NT2/D1 (cell line): ENCODE results near the gene HOXA6.

ENCODE experiments used
- DNase-seq: peaks from one replicate; pipeline ENCODE4 v3.0.0-alpha.2; 2011; ENCODE audit warnings: low read depth, low spot score
- H3K27me3 ChIP-seq: 2 replicates; pipeline ENCODE4 v1.6.0; 2011; ENCODE audit warnings: mild to moderate bottlenecking; ENCODE audit not compliant: insufficient read length, insufficient read depth
- H3K36me3 ChIP-seq: 2 replicates; pipeline ENCODE4 v1.6.1; 2011; ENCODE audit warnings: mild to moderate bottlenecking, low read length, mixed read lengths; ENCODE audit not compliant: insufficient read depth, insufficient read length
- H3K4me1 ChIP-seq: 2 replicates; pipeline ENCODE4 v1.5.1; 2011; ENCODE audit not compliant: insufficient read depth, insufficient read length
- H3K4me3 ChIP-seq: 2 replicates; pipeline ENCODE4 v1.5.1; 2011; ENCODE audit warnings: low read depth; ENCODE audit not compliant: insufficient read length
- H3K9ac ChIP-seq: 2 replicates; pipeline ENCODE4 v1.6.0; 2011; ENCODE audit warnings: low read depth; ENCODE audit not compliant: insufficient read length
- H3K9me3 ChIP-seq: 2 replicates; pipeline ENCODE4 v1.5.1; 2011; ENCODE audit warnings: mild to moderate bottlenecking, low read length; ENCODE audit not compliant: insufficient read depth
- SUZ12 ChIP-seq: IDR thresholded peaks from 2 replicates; pipeline ENCODE4 v1.6.1; 2011; ENCODE audit not compliant: insufficient read length, insufficient read depth; ENCODE audit errors: extremely low read depth
- YY1 ChIP-seq: IDR thresholded peaks from 2 replicates; pipeline ENCODE4 v1.6.1; 2011; ENCODE audit not compliant: insufficient read length, insufficient read depth
- ZNF274 ChIP-seq: IDR thresholded peaks from 2 replicates; pipeline ENCODE4 v1.6.1; 2011; ENCODE audit warnings: mild to moderate bottlenecking, low read depth, low read length

Gene HOXA6

GRCh38 chr7:27115221-27116026, 32.1 kb downstream of the HOXA6 start:
- peaks cover 97% of the 10 kb centered on the region for H3K27me3 ChIP-seq
- H3K4me1 ChIP-seq = peaks cover 5% of the 10 kb centered on the region
- no peaks in the 10 kb centered on the region for H3K9me3 ChIP-seq
- TF ChIP-seq SUZ12 (no peak), ZNF274 (no peak), YY1 (no peak)
- H3K4me3 ChIP-seq = no peak overlapping the region
- H3K36me3 ChIP-seq = no peaks in the 10 kb centered on the region
- no peak for DNase-seq
- no peak overlapping the region for H3K9ac ChIP-seq

- Histone ChIP-seq H3K4me3 (no peak overlapping the region), H3K27me3 (peaks cover 97% of the 10 kb centered on the region), H3K36me3 (no peaks in the 10 kb centered on the region), H3K4me1 (peaks cover 6% of the 10 kb centered on the region), H3K9me3 (no peaks in the 10 kb centered on the region), H3K9ac (no peak overlapping the region)
- no peak for TF ChIP-seq ZNF274
- TF ChIP-seq SUZ12 = peak; percentile 38
- no peak for DNase-seq
These were observed 32.7 kb downstream of the HOXA6 start for GRCh38 chr7:27114881-27115220.

- TF ChIP-seq SUZ12 = peak; percentile 10
- TF ChIP-seq YY1 = no peak
- Histone ChIP-seq H3K9me3 (no peaks in the 10 kb centered on the region), H3K9ac (no peak overlapping the region), H3K4me3 (no peak overlapping the region), H3K4me1 (peaks cover 6% of the 10 kb centered on the region), H3K27me3 (peaks cover 97% of the 10 kb centered on the region), H3K36me3 (no peaks in the 10 kb centered on the region)
- DNase-seq = no peak
These were observed 33.4 kb downstream of the HOXA6 start for GRCh38 chr7:27113991-27114769.

- Histone ChIP-seq H3K4me1 (peaks cover 7% of the 10 kb centered on the region), H3K4me3 (peak overlapping the region; percentile 11)
- no peak for DNase-seq
These were observed 34.3 kb downstream of the HOXA6 start for GRCh38 chr7:27112955-27113949.

GRCh38 chr7:27112361-27112760, 35.2 kb downstream of the HOXA6 start:
- Histone ChIP-seq H3K9me3 (no peaks in the 10 kb centered on the region), H3K36me3 (no peaks in the 10 kb centered on the region), H3K4me1 (peaks cover 11% of the 10 kb centered on the region), H3K4me3 (no peak overlapping the region), H3K9ac (no peak overlapping the region), H3K27me3 (peaks cover 97% of the 10 kb centered on the region)
- TF ChIP-seq SUZ12 = no peak
- no peak for TF ChIP-seq ZNF274
- TF ChIP-seq YY1 = no peak
- DNase-seq = no peak

More at GRCh38 chr7:27112955-27113949, 34.3 kb downstream of the HOXA6 start:
- Histone ChIP-seq H3K9ac (no peak overlapping the region), H3K36me3 (no peaks in the 10 kb centered on the region), H3K9me3 (no peaks in the 10 kb centered on the region), H3K27me3 (peaks cover 97% of the 10 kb centered on the region)
- TF ChIP-seq ZNF274 = no peak
- TF ChIP-seq SUZ12 = no peak
- no peak for TF ChIP-seq YY1

GRCh38 chr7:27111751-27112277, 35.8 kb downstream of the HOXA6 start:
- no peaks in the 10 kb centered on the region for H3K36me3 ChIP-seq
- no peaks in the 10 kb centered on the region for H3K9me3 ChIP-seq
- H3K4me3 ChIP-seq = no peak overlapping the region
- TF ChIP-seq YY1 = no peak
- no peak for TF ChIP-seq ZNF274
- no peak for TF ChIP-seq SUZ12
- peaks cover 97% of the 10 kb centered on the region for H3K27me3 ChIP-seq
- H3K9ac ChIP-seq = no peak overlapping the region
- H3K4me1 ChIP-seq = peaks cover 11% of the 10 kb centered on the region
- DNase-seq = no peak
